ENCODE data around the gene POTEJ.
"Not testable (repeated sequence)": the region's sequence is repeated elsewhere in the genome, so short reads cannot be mapped to it uniquely, and the experiment has no call there.

Gene POTEJ

GRCh38 chr2:130601648-130602302, 9.5 kb upstream of the POTEJ start:
- DNase-seq (ENCODE audit: low read depth in 2 of 2), result not testable (repeated sequence)

GRCh38 chr2:130608276-130609001, 2.8 kb upstream of the POTEJ start:
- not testable (repeated sequence) for DNase-seq (ENCODE audit: low read depth in 2 of 2)

- not testable (repeated sequence) for DNase-seq (ENCODE audit: low read depth in 2 of 2)
Measured at GRCh38 chr2:130609002-130609920, 2.0 kb upstream of the POTEJ start.

GRCh38 chr2:130610486-130610885, 754 bp upstream of the POTEJ start:
- DNase-seq (ENCODE audit: low read depth in 2 of 2), result not testable (repeated sequence)

- not testable (repeated sequence) for DNase-seq (ENCODE audit: low read depth in 2 of 2)
Measured at GRCh38 chr2:130628784-130629475, 17.7 kb downstream of the POTEJ start.

GRCh38 chr2:130638973-130639372, 27.7 kb downstream of the POTEJ start:
- not testable (repeated sequence) for DNase-seq (ENCODE audit: low read depth in 2 of 2)

- not testable (repeated sequence) for DNase-seq (ENCODE audit: low read depth in 2 of 2)
Measured at GRCh38 chr2:130641688-130642087, 30.4 kb downstream of the POTEJ start.

- DNase-seq (ENCODE audit: low read depth in 2 of 2), result not testable (repeated sequence)
Measured at GRCh38 chr2:130649285-130649684, 38.0 kb downstream of the POTEJ start.

GRCh38 chr2:130664506-130664905, 53.3 kb downstream of the POTEJ start:
- DNase-seq (ENCODE audit: low read depth in 2 of 2), result not testable (repeated sequence)

GRCh38 chr2:130665596-130665995, 54.4 kb downstream of the POTEJ start:
- DNase-seq (ENCODE audit: low read depth in 2 of 2), result not testable (repeated sequence)

- DNase-seq (ENCODE audit: low read depth in 2 of 2), result not testable (repeated sequence)
Measured at GRCh38 chr2:130667516-130667915, 56.3 kb downstream of the POTEJ start.

GRCh38 chr2:130670026-130670745, 58.9 kb downstream of the POTEJ start:
- DNase-seq (ENCODE audit: low read depth in 2 of 2), result not testable (repeated sequence)

GRCh38 chr2:130692041-130692770, 81.0 kb downstream of the POTEJ start:
- DNase-seq (ENCODE audit: low read depth in 2 of 2), result not testable (repeated sequence)

- not testable (repeated sequence) for DNase-seq (ENCODE audit: low read depth in 2 of 2)
Measured at GRCh38 chr2:130693474-130693873, 82.2 kb downstream of the POTEJ start.

- DNase-seq (ENCODE audit: low read depth in 2 of 2), result not testable (repeated sequence)
Measured at GRCh38 chr2:130703250-130703649, 92.0 kb downstream of the POTEJ start.
